Tibial nerve (tissue), 4 donors: Measurements from ENCODE around the gene DGCR2. TPM values are rescaled to one million over a fixed set of nuclear protein-coding genes. Genes with fewer than 3 reads are reported as not detected.

Experiments used
- DNase-seq, 2 donors: peaks; one replicate each; pipeline ENCODE4 v3.0.0-alpha.2; 2019; ENCODE audit warnings: low spot score in 2 of 2
- H3K27ac ChIP-seq, 4 donors: fragments of 200-600 bp; sonication (generic) in 3 of 4; one replicate each; pipeline ENCODE4 v1.5.1; 2017 to 2019; ENCODE audit warnings: mild to moderate bottlenecking in 1 of 4
- H3K27me3 ChIP-seq, 2 donors: fragments of 200-600 bp; sonication (generic) in 1 of 2; one replicate each; pipeline versions ENCODE4 v1.5.1 to v1.6.0; 2017 to 2019
- H3K36me3 ChIP-seq, 3 donors: fragments of 200-600 bp; sonication (generic); one replicate each; pipeline ENCODE4 v1.5.1; 2018 to 2019
- H3K4me1 ChIP-seq, 4 donors: fragments of 200-600 bp; sonication (generic) in 3 of 4; one replicate each; pipeline ENCODE4 v1.5.1; 2017 to 2019
- H3K4me3 ChIP-seq, 4 donors: fragments of 200-600 bp; sonication (generic) in 3 of 4; one replicate each; pipeline ENCODE4 v1.5.1; 2017 to 2019; ENCODE audit warnings: mild to moderate bottlenecking in 1 of 4, moderate library complexity in 1 of 4
- H3K9me3 ChIP-seq, 4 donors: fragments of 200-600 bp; sonication (generic) in 3 of 4; one replicate each; pipeline ENCODE4 v1.5.1; 2017 to 2019
- CTCF ChIP-seq, 5 experiments: fragments of 200-600 bp in 3 of 5; fragments of 450-650 bp in 2 of 5; sonication (generic) in 3 of 5; IDR thresholded peaks; one replicate each; pipeline ENCODE4 v1.5.1; 2016 to 2019; ENCODE audit warnings: antibody characterized with exemption in 5 of 5, mild to moderate bottlenecking in 3 of 5, moderate library complexity in 2 of 5
- EP300 ChIP-seq, 2 donors: sonication (generic); formaldehyde crosslinking; IDR thresholded peaks; one replicate each; pipeline ENCODE4 v1.6.1; 2017; ENCODE audit warnings: antibody characterized with exemption in 2 of 2, mild to moderate bottlenecking in 1 of 2
- POLR2A ChIP-seq, 2 donors: fragments of 450-650 bp; IDR thresholded peaks; one replicate each; pipeline ENCODE4 v1.6.1; 2017; ENCODE audit warnings: antibody characterized with exemption in 2 of 2, mild to moderate bottlenecking in 2 of 2, moderate library complexity in 2 of 2
- WGBS, 2 donors: methylation state at CpG; one replicate each; pipeline ENCODE4 v1.1.5; 2018; 5-methylcytosine and 5-hydroxymethylcytosine counted together
- total RNA-seq, 4 donors: library from RNA; depleted of rRNA; stranded (reverse); fragments of >200 nt; gene quantifications; one replicate each; pipeline ENCODE4 v1.1.0, GENCODE V29; 2016

DGCR2 gene
- total RNA-seq, 4 donors from 2014 or later, result 57.6 to 68.0 (median 58.9) TPM

DNA sequence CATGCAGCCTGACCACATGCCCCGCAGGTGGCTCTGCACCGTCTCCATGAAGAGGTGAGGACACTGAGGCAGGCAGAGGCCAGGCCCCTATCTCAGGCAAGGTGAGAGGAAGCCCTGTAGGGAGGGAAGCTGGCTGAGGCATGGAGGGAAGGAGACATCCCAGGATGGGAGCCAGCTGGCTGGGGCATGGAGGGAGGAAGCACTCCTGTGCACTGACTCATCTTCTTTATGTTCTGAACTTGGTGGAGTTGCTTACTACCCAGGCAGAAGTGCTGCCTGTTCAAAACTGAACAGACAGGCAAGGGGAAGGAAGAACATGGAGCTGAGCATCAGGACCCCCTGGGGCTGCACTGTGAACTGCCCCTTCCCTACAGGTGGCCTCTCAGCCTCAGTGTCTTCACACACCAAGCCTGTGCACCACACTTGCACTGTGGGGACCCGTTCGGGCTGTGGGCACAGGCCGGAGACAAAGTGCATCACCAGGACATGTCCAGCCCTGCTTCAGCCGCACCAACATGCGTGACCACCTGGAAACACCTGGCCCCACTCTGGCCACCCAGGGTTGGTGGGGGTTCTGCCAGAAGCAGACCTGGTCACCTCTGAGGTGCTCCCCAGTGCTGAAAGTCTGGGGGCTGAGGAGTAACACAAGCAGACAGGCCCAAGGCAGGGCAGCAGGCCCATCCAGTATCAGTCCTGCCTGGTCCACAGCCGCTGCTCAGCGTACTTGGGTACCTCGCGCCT lies 55.5 kb downstream of the DGCR2 start:
- Histone ChIP-seq H3K9me3 (no peaks in the 10 kb centered on the region), H3K4me3 (no peak overlapping the region), H3K36me3 (peaks cover 0 to 100% (median 22%) of the 10 kb centered on the region in 3 donors), H3K27me3 (no peaks in the 10 kb centered on the region), H3K27ac (no peak overlapping the region), H3K4me1 (peaks cover 0 to 17% (median 0%) of the 10 kb centered on the region in 4 donors)
- WGBS, 2 donors, result 93 to 96% methylated on average over 10 to 11 of the region's 11 CpGs
- TF ChIP-seq CTCF (IDR thresholded peaks at IDR 0.05) (no peak), POLR2A (IDR thresholded peaks at IDR 0.05) (no peak), EP300 (IDR thresholded peaks at IDR 0.05) (no peak)
- DNase-seq, result no peak

DNA sequence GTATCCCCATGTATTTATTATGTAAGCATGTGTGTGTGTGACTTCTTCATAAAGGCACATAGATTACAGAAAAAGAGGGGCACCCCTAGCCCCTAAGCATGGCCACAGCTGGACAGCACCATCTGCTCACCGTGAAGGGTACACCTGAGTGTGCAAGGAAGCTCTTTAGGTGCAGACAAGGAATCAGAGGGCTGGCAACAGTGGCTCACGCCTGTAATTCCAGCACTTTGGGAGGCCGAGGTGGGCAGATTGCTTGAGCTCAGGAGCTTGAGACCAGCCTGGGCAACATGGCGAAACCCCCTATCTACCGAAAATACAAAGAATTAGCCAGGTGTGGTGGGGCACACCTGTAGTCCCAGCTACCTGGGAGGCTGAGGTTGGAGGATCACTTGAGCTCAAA lies 56.3 kb downstream of the DGCR2 start:
- TF ChIP-seq CTCF (IDR thresholded peaks at IDR 0.05), result no peak
- no peak for TF ChIP-seq EP300 (IDR thresholded peaks at IDR 0.05)
- TF ChIP-seq POLR2A (IDR thresholded peaks at IDR 0.05), result no peak
- H3K4me1 ChIP-seq, result peaks cover 0 to 16% (median 0%) of the 10 kb centered on the region in 4 donors
- peaks cover 0 to 100% (median 22%) of the 10 kb centered on the region in 3 donors for H3K36me3 ChIP-seq
- H3K27ac ChIP-seq, result no peak overlapping the region
- no peaks in the 10 kb centered on the region for H3K27me3 ChIP-seq
- H3K4me3 ChIP-seq, result no peak overlapping the region
- no peaks in the 10 kb centered on the region for H3K9me3 ChIP-seq
- DNase-seq, result no peak
- WGBS, 2 donors, result 92 to 98% methylated on average over 5 of the region's 5 CpGs

DNA sequence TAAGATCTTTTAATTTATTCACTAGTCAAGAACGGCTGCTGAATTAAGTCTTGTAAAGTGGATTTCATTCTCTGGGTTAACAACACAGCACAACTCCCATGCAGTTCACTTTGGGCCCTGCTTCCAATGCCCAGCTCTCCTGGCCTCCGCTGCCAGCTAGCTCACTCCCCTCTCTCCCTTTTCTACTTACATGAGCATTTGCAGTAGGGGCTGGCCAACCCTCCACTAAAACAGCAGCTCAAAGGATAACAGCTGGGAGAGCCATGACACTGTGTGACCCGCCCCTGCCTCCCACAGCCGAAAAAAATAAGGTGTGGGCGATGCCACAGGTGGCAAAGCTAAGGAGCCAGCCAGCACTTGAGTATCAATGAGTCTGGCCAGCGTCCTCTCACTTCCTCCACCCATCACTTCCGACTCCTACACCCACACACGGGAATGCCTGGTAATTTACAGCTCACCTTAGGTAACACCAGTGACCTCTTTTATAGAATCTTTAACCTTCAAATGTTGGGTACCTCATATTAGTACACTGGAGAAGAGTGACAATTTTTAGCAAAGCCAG lies 56.8 kb downstream of the DGCR2 start:
- DNase-seq, result no peak
- H3K27me3 ChIP-seq, result no peaks in the 10 kb centered on the region
- H3K4me1 ChIP-seq, result peaks cover 0 to 10% (median 0%) of the 10 kb centered on the region in 4 donors
- 85 to 89% methylated on average over 8 of the region's 8 CpGs for WGBS, 2 donors
- H3K36me3 ChIP-seq, result peaks cover 0 to 100% (median 22%) of the 10 kb centered on the region in 3 donors
- TF ChIP-seq CTCF (IDR thresholded peaks at IDR 0.05) (no peak), POLR2A (IDR thresholded peaks at IDR 0.05) (no peak), EP300 (IDR thresholded peaks at IDR 0.05) (no peak)
- no peak overlapping the region for H3K27ac ChIP-seq
- no peak overlapping the region for H3K4me3 ChIP-seq
- H3K9me3 ChIP-seq, result no peaks in the 10 kb centered on the region

- Histone ChIP-seq H3K27me3 (no peaks in the 10 kb centered on the region), H3K4me1 (peaks cover 0 to 7% (median 0%) of the 10 kb centered on the region in 4 donors), H3K4me3 (no peak overlapping the region), H3K36me3 (peaks cover 0 to 100% (median 27%) of the 10 kb centered on the region in 3 donors), H3K9me3 (no peaks in the 10 kb centered on the region), H3K27ac (no peak overlapping the region)
- DNase-seq, result no peak
- TF ChIP-seq POLR2A (IDR thresholded peaks at IDR 0.05), result no peak
- TF ChIP-seq CTCF (IDR thresholded peaks at IDR 0.05), result no peak
- no peak for TF ChIP-seq EP300 (IDR thresholded peaks at IDR 0.05)
- WGBS, 2 donors, result 93 to 96% methylated on average over 18 to 19 of the region's 19 CpGs
These were observed 57.7 kb downstream of the DGCR2 start for GRCh38 chr22:19064354-19065054.
